NCI-H446 (cell line): ENCODE data around the gene GPX3.

Experiments
- DNase-seq, 2 experiments: peaks; one replicate each; lab custom pipeline; 2025; lab: John Stamatoyannopoulos, UW

The GPX3 gene

GRCh38 chr5:151033217-151033934 lies 13.0 kb downstream of the GPX3 start:
- no peak for DNase-seq

DNA sequence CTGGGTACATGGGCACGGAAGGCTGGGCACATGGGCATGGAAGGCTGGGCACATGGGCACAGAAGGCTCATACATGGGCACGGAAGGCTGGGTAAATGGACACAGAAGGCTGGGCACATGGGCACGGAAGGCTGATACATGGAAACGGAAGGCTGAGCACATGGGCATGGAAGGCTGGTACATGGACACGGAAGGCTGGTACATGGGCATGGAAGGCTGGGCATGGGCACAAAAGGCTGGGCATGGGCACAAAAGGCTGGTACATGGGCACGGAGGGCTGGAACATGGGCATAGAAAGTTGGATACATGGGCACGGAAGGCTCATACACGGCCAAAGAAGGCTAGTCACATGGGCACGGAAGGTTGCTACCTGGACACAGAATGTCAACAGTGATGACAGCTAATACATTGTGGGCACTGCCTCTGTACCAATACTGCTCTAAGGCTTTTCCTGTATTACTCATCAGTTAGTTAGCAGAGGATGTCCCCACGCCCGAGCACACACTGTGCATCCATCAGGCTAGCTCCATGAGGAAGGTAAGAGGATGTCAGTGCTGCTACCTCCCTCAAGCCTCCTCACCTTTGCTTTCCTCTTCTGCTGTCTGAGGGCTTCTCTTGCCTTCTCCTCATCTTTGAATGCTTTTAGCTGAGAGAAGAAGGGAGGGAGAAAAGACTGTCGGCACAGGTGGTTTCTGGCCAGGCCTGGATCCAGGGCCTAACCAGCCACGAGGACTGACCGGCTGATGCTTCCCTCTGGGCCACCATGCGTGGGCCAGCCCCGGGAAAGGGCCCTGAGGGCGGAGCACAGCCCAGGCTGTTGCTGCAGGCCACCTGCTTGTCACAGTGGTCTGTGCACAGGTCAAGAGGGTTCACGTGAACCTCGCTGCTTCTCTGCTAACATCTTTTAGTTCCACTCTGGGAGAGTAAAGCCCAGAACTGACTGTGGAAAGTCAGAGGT lies 14.3 kb downstream of the GPX3 start:
- no peak for DNase-seq

DNA sequence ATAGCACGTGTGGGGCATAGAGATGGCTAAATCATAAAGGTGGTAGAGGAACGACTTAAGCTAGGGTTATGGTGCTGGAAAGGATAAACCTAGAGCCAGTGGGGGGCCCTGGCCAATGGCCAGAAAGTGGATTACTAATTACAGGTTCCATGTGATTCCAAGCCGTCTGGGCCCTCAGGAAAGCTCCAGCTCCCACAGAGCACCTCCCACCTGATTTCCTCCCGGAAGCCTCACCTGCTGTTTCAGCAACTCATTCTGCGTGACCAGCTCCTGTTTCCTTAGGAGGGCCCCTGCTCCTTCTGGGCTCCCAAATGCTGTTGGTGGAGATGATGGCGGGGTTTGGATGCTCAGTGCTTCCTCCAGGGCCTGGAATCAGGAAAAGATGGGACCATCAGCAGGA lies 16.2 kb downstream of the GPX3 start:
- DNase-seq, result no peak

- DNase-seq, result no peak
Observed at GRCh38 chr5:151037561-151038411, 17.4 kb downstream of the GPX3 start.

DNA sequence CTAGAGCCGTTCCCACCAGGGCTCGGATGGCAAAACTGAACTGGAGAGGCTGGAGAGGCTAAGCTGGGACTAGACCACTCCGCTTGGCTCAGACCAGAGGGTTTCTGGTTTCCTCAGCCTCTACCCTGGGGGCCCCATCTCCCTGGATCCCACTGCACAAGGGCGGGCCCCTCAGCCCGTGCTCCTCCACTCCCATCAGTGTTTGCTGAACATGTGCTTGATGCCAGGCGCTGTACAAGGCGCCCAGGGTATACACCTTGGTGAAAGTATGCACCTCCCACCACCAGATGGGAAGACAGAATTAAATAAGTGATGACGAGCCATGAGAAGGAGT lies 18.0 kb downstream of the GPX3 start:
- no peak for DNase-seq

GRCh38 chr5:151038801-151039238 lies 18.4 kb downstream of the GPX3 start:
- DNase-seq, result no peak

- no peak for DNase-seq
Observed at GRCh38 chr5:151039665-151040064, 19.3 kb downstream of the GPX3 start.

DNA sequence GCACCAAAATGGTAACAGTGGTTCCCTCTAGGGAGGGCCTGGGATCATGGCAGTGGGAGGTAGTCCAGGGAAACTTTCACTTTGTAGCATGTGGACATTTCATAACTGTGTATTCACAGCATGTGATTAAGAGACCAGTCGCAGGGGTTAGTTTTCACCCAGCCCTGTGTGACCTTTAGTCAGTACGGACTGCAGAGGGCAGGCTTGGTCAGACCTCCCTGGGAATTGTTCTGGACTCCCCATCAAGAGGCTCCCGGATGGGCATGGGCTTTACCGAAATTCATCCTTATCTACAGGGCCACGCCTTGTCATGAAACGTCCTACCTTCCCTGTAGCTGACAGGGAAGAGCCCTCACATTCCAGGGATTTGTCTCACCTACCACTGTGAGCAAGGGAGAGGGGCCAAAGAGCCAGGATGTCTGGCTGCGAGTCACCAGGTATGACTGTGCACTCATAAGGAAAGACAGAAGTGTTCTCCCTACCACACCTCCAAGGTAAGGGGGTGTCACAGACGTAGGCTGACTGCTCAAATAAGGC lies 19.9 kb downstream of the GPX3 start:
- no peak for DNase-seq

- no peak for DNase-seq
Observed at GRCh38 chr5:151041577-151042268, 21.3 kb downstream of the GPX3 start.

- no peak for DNase-seq
Observed at GRCh38 chr5:151042453-151043093, 22.2 kb downstream of the GPX3 start.

DNA sequence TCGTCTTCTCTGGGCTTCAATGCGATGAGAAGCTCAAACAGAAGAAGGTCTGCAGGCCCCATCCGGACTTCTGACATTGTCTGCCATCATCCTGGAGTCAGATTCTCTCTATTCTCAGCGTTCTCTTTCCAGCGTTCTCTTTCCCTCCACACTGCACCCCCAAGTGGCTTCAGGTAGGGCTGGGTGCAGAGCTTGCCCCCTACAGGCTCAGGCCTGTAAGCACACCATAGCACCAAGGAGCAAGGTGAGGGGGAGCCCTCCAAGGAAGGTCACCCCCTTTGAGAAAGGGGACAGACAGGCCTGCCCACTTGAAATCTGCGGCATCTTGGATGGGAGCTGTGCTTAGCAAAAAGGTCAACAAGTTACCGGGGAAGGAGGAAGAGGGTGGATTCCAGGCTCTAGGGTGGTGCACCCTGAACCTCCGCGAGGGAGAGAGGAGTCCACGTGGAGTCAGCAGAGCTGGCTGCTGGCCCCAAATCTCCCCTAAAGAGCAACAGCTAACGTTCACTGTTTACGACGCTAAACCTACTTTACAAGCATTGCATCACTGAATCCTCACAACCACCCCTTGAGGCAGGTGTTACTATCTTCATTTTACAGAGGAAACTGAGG lies 27.5 kb downstream of the GPX3 start:
- no peak for DNase-seq

DNA sequence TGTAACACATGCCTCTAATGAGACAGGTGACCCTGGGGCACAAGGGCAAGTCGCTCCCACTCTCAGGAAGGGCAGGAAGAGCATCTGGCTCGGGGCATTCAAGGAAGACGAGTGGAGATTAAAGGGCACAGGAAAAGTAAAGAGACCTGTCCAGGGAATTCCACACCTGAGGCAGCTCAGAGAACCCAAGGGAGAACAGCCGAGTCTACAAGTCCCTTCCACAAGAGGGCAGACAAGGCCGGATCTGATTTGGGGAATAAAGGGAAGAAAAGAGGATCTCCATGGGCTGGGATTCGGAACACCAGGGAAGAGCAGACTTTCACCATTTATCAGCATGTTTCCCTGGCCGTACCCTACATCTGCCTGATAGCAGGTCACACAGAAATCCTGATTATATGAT lies 28.1 kb downstream of the GPX3 start:
- DNase-seq, result no peak

DNA sequence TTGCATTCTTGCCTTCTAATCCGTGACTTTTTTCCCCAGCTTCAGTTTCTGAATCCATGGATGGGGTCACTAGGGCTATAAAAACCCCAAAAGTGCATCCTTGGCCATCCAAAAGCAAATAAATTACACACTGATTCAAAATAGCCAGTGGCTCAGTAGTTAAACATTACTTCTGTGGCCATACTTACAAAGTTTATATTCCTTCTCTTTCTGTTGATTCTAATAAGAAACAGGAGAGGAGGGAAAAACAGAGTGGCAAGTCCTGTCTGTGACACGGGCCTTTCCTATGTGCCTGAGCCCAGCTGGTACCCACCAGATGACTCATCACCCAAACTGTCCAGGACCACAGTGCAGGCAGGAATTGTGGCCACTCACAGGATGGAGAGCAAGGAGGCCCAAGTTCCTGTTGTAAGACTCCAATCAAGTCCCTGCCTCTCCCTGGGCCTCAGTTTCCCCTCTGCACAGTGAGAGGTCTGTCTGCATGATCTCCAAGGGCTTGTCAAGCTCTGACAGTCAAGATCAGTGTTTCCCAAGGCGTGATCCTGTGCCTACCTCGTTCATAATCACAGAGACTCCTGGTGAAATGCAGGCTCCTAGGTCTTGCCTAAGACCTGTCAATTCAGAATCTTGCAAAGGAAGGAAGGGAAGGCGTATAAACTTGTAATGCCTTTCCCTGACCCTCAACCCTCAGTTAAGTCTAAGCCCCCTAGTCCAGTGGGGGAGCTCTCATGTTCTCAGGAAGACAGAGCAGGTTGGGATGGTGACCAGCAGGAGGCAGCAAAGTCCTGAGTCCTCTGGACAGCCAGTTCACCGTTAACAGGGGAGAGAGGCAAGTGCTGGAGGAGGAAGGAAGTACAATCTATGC lies 30.9 kb downstream of the GPX3 start:
- peak; percentile 10 to 49 for DNase-seq

GRCh38 chr5:151051931-151052608 lies 31.7 kb downstream of the GPX3 start:
- no peak for DNase-seq

- no peak for DNase-seq
Observed at GRCh38 chr5:151052836-151053235, 32.4 kb downstream of the GPX3 start.

DNA sequence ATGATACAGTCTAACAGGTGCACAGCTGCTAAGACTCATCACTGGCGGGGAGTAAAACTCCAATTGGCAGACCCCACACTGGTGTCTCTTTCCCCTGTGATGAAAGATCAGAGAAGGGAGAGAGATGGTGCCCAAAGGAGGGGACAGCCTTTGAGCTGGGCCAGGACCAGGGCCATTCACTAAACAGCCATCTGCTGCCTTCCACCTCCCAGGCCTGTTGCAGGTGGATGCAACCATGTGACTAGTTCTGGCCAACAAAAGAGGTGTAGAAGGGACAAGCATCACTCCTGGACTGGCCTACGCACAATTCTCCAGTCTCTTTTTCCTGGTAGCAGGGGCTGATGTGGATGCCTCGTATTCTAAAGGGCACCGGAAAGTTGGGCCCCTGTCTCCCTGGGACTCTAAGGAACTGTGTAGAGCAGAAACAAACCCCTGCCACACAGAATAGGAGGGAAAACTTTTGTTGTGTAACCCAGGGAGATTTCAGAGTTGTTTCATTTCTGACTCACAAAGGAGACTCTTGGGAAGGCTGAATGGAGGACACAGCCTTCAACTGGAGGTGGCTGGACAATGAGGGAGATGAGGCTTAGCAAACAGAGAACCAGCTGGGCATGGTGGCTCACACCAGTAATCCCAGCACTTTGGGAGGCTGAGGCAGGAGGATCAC lies 33.5 kb downstream of the GPX3 start:
- no peak for DNase-seq

DNA sequence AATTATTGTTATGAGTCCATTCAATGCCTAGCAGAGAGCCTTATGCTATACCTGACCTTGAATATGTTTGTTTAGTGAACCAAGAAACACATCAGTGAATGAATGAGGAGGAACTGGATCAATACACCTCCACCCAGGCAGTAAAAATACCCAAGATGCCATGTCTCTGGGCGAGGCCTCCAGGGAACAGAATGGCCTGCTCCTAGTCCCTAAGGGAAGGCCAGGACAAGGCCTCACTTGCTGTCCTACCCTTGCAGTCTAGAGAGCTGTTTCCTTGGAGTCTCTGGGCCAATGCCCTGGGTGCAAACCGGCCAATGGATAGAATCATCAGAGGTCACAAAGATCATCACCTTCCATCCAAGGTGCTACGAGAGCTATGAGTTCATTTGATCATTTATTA lies 34.3 kb downstream of the GPX3 start:
- no peak for DNase-seq

- no peak for DNase-seq
Observed at GRCh38 chr5:151055336-151055735, 34.9 kb downstream of the GPX3 start.
